OCI-M2 (cell line): Measurements from ENCODE around the gene KCTD7.
"Not testable (repeated sequence)": the region's sequence is repeated elsewhere in the genome, so short reads cannot be mapped to it uniquely, and the experiment has no call there.

ENCODE experiments used
- DNase-seq: peaks from one replicate; lab custom pipeline; 2025; ENCODE audit not compliant: unreplicated experiment; lab: John Stamatoyannopoulos, UW

Gene KCTD7

DNA sequence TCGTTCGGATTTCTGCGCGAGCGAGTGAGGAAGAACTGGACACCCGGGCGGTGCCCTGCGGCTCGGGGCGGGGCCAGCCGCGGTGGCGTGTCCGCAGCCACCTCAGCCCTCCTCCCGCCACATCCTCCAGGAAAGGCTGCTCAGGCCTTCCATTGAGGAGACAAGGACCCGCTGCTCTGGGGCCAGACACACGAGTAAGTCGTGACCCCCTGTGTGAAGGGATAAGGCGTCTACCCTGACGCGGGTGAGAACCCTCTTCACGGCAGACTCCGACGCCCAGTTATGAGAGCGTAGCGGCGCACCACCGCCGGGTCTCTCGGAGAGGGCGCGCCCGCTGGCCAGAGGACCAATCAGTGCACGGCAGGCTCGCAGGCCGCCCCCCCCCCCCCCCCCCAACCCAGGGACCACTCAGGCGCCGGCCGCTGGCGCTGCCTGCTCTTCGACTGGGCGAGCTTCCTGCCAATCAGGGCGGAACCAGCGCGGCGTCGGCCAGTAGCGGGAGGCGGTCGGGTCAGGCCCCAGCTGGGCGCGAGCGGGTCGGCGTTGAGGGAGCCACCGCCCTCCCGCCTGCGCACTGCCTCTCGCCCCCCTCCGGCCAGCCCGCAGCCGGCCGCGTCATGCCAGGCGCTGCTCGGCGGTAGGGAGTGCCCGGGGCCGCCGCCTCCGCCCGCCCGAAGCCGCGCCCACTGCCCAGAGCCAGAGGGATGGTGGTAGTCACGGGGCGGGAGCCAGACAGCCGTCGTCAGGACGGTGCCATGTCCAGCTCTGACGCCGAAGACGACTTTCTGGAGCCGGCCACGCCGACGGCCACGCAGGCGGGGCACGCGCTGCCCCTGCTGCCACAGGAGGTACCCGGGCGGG, at the start of gene KCTD7:
KCTD7 (plus strand) TSS at position 521 of the 861 bp plus-strand sequence; CDS start at position 705, 184 bp downstream.
- peak; percentile 62 for DNase-seq

DNA sequence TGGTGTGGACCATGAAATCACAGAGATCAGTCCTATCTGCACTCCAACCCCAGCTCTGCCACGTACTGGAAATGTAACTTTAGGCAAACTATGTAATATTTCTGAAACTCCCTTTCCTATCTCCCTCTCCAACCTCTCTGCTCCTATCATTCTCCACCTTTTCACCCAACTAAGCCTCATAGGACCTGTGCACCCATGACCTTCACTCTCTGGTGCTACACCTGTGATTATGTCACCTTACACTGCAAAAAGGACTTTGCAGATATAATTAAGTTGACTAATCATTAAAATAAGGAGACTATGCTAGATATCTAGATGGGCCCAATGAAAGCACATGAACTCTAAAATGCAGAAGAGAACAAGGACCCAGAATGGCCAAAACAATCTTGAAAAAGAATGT, 48.3 kb upstream of the KCTD7 start:
- DNase-seq: not testable (repeated sequence)

DNA sequence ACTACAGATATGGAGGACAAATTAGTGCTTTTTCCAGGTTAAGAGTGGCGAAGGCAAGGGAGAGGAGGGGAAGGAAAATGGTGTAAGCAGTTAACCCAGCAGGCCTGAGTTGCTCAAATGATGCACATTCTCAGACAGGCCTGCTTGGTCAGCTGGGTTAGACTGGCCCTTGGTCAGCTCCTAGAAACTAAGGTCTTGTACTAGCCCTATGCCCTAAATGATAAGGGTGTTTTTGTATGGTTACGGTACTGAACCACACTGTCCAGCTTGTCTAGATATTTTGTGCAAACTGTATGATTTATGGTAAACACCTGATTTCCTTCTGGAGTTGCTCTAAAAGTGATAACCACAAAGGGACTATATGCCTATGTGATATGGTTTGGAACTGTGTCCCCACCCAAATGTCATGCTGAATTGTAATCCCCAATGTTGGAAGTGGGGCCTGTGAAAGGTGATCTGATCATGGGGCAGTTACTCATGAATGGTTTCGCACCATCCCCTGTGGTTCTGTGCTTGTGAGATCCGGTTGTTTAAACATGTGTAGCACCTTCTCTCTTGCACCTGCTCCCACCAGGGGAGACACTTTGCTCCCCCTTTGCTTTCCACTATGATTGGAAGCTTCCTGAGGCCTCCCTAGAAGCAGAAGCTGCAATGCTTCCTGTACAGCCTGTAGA, 45.7 kb upstream of the KCTD7 start:
- not testable (repeated sequence) for DNase-seq

DNA sequence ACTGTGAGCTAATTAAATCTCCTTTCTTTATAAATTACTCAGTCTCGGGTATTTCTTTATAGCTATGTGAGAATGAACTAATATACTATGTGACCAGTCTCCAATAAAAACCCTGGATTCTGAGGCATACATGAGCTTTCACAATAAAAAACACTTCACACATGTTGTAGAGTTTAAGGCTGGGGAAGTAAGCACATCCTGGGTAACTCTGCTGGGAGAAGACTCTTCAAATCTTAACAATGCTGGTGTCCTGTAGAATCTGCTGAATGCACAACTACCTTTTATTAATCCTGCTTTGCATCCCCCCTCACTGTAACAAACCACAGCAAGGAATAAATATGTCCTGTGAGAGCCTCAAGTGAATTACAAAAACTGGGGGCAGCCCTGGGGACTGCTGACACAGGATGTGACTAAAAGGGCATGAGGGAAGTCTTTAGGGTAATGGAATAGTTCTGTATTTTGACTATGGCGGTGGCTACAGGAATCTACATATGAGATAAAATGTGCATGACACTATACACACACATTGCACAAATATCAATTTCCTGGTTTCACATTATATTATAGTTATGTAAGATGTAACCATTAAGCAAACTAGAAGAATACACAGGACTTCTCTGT, 45.1 kb upstream of the KCTD7 start:
- no peak for DNase-seq

DNA sequence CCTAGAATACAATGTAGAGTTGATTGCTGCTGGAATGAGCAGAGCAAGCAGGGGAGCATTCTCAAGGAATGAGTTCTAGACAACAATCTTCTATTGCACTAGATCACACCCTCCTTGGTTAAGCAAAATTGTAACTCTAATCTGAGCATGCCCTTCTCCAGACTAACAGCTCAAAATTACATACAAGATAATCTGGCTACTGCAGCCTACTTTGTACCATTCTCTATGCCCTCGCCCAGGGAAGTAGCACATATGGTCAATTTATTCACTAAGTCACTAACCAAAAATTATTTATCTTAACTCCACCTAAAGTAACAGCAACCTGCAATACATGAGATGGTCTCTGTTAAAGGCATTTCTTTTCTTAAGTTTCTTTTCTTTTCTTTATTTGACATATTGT, 42.5 kb upstream of the KCTD7 start:
- no peak for DNase-seq

DNA sequence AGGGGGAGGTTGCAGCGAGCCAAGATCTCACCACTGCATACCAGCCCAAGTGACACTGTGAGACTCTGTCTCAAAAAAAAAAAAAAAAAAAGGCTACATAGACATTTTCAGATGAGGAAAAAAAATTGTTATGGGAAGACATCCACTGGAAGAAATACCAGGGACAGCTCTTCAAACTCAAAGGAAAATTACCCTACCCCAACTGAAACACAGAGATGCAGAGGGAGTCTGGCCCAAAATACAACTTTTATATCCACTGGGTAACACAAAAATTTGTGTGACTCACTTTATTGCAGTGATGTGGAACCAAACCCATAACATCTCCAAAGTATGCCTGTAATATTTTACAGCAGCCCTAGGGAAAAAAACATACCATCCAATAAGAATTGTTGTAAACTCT, 40.5 kb upstream of the KCTD7 start:
- DNase-seq: not testable (repeated sequence)

DNA sequence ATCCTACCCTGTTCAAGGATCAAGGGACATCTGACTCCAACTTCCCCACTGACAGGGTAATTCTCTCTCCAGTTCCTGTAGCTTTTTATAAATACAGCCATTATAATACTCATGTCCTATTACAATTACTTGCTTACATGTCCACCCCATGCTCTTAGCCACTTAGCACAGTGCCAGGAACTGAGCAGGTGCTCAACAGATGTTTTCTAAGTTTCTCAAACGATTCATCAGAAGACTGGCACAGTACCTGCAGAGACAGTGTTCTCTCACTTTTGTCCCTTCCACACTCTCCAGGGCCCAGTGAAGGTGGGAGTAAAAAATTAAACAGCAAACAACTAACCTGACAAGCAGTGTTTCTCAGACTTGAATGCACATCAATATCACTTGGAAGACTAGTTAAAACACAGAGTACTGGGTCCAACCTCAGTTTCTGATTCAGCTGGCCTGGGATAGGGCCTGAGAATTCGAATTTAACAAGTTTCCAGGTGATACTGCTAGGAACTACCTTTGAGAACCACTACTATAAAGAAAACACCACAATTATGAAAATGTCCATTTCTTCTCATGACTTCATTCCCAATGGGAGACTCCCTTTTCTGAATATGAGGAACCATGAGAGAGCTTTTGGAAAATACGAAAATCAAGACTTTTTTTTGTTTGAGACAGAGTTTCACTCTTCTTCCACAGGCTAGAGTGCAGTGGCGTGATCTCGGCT, 39.7 kb upstream of the KCTD7 start:
- not testable (repeated sequence) for DNase-seq

DNA sequence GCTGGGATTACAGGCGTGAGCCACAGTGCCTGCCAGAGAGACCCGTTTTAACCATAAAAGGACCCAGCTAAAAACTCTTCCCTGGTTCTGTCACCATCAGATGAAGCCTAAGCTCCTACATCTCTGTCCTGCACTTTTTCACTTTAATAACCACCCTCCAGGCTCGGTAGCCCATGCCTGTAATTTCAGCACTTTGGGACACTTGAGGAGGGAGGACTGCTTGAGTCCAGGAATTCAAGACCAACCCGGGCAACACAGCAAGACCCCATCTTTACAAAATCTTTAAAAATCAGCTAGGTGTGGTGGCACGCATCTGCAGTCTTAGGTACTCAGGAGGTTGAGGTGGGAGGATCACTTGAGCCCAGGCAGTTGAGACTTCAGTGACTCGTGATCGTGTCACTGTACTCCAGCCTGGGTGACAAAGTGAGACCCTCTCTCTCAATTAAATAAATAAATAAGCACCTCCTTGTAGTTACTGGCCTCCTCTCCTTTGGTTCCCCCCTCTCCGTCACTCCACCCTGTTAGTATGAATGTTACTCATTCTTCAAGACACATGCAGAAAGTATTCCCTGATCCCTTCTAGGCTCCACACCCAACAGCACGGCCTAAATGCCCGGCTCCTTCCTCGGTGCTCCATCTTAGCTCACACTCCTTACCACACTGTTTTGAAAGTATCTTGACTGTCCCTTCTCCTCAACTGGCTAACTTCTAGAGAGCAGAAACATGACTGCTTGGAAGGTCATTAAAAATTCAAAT, 38.2 kb upstream of the KCTD7 start:
- DNase-seq: not testable (repeated sequence)

DNA sequence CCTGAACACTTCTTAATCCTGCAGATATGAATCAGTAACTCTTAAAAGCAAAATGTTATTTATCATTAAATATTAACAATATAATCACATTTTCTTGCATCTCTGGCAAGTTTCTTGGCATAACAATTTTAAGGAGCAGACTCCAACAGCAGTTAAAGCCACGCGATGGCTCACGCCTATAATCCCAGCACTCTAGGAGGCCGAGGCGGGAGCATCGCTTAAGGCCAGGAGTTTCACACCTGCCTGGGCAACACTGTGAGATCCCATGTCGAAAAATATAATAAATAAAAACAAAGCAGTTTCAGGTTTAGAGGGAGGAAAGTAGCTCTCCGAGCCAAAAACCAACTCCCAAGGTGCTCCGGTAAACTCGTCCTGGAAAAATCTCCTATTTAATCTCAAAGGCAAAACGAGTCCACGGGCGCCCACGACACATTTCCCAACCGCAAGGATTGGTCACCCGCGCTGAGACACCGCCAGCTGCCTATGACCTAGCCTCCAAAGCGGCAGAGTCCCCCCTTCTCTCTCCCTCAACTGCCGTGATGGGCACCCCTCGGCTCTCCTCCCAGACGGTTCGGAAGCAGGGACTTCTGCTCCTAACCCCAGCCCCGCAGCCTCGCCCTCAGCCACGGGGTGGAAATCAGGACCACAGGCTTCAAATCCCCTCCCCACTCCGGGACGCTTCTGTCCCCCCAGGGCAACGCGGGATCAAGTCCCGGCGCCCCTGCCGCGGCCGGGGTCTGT, 37.5 kb upstream of the KCTD7 start:
- DNase-seq: not testable (repeated sequence)

DNA sequence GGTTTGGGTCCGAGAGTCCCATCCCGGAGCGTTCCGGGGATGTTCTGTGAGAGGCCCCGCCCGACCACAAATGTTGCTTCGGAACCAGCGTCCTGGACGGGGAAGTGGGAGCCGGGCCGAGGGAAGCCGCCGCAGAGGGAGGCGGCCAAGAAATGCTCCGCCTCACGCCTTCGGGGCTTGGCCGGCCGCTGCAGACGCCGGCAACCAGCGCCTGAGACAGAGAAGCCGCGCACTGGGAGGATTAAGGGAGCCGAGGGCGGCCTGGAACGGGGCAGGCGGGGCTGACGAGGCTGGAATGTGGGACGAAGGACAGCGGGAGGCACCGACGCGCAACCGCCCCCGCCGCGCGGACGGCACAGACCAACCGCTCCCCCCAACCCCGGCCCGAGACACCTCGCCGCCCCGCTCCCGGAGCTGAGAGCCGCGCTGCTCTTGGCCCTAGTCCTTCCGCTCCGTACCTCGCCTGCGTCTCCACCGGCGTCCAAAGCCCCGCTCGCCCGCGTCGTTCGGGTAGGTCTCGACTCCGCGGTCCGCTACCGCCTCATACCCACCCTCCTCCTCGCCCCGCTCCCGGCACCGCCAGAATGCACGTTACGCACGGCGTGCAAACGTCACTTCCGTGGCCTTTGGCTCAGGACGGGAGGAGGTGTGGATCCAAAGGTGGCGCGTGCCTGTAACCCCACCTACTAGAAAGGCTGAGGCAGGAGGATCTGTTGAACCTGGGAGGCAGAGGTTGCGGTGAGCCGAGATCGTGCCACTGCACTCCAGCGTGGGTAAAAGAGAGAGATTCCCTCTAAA, 36.7 kb upstream of the KCTD7 start:
- no peak for DNase-seq

DNA sequence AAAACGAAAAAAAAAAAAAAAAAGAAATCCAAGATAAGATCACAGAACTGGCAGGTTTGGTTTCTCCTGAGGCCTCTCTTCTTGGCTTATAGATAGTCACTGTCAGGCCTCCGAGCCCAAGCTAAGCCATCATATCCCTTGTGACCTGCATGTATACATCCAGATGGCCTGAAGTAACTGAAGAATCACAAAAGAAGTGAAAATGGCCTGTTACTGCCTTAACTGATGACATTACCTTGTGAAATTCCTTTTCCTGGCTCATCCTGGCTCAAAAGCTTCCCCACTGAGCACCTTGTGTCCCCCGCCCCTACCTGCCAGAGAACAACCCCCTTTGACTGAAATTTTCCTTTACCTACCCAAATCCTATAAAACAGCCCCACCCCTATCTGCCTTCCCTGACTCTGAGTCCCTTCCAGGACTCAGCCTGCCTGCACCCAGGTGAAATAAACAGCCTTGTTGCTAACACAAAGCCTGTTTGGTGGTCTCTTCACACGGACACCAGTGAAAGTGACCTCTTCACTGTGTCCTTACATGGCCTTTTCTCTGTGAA, 36.0 kb upstream of the KCTD7 start:
- not testable (repeated sequence) for DNase-seq

DNA sequence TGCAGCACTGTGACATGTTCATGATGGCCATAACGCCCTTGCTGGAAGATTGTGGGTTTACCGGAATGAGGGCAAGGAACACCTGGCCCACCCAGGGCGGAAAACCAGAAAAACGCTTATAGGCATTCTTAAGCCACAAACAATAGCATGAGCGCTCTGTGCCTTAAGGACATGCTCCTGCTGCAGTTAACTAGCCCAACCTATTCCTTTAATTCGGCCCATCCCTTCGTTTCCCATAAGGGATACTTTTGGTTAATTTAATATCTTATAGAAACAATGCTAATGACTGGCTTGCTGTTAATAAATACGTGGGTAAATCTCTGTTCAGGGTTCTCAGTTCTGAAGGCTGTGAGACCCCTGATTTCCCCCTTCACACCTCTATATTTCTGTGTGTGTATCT, 34.6 kb upstream of the KCTD7 start:
- not testable (repeated sequence) for DNase-seq

DNA sequence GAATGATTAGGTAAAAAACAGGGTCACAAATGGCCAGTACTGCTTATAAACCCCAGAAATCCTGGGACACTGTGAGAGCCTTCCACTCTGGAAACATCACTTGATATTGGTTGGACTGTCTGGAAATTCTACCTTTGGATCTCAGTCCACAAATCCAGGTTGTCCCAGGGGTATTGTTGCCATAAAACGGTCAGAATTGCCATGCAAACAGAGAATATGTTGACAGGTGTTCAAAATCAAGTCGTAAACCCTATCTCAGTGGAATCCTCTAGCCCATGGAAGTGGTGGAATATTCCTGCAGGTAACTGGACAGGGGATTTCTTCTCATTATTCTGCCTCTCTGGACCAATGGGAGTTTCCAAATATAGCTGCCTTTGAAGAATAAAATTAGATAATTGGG, 31.2 kb upstream of the KCTD7 start:
- no peak for DNase-seq

DNA sequence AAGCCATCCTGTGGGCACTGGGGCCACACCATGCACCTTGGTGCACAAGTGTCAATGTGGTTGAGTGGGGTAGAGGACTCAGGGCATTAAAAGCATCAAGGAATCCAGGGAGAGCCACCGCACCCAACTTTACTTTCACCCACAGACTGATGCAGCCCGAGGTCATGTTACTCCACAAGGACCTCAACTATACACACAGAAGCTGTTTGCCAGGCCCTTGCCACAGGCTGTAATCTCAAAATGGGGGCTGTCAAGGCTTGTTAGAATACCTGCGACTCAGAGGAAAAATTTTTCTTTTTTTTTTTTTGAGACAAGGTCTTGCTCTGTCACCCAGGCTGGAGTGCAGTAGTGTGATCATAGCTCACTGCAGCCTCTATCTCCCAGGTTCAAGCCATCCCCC, 26.5 kb upstream of the KCTD7 start:
- no peak for DNase-seq

DNA sequence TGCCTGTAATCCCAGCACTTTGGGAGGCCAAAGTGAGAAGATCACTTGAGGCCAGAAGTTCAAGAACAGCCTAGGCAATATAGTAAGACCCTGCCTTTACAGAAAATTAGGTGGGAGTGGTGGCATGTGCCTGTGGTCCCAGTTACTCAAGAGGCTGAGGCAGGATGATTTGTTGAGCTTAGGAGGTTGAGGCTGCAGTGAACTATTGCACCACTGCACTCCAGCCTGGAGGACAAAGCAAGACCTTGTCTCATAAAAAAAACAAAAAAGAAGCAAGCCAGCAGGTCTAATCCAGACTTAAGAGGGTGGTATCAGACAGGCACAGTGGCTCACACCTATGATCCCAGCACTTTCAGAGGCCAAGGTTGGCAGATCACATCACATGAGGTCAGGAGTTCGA, 24.5 kb upstream of the KCTD7 start:
- DNase-seq: no peak

DNA sequence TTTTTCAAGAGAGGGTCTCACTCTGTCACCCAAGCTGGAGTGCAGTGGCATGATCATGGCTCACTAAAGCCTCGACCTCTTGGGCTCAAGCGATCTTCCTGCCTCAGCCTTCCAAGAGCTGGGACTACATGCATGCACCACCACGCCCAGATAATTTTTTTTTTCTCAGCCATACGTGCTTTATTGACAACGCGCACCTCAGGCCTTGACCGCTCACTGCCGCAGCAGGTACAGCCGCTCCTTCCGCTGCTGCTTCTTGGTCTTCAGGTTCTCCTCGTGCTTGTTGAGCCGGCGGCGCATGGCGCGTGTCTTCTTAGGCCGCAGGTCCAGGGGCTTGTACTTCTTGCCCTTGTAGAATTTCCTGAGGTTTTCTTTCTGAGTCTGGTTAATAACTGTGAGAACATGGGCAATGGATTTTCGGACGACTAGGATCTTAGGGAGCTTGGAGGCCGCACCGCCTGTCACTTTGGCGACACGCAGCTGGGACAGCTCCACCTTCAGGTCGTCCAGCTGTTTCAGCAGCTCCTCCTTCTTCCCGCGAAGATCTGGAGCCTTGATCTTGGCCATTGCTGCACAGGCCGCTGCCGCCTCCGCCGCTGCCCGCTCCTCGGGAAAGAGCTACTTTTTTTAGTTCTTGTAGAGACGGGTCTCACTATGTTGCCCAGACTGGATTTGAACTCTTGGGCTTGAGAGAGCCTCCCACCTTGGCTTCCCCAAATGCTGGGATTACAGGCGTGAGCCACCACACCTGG, 22.0 kb upstream of the KCTD7 start:
- not testable (repeated sequence) for DNase-seq

DNA sequence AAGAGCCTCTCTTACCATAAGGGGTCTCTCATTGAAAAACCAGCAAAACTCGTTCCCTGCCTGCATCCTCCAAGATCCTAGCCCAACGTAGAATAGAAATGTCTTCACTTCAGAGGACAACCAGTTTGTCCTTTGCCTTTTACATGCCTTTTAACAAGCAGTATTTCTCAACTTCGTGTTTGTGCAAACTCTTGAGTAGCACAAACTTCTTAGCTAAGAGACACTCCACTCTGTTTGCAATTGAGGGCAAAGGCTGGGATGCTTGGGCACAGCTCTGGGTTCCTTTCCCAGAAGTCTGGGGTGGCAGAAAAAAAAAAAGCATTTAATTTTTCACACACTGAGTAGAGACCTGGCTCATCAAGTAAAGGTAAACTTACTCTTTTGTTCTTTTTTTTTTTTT, 19.5 kb upstream of the KCTD7 start:
- DNase-seq: no peak

DNA sequence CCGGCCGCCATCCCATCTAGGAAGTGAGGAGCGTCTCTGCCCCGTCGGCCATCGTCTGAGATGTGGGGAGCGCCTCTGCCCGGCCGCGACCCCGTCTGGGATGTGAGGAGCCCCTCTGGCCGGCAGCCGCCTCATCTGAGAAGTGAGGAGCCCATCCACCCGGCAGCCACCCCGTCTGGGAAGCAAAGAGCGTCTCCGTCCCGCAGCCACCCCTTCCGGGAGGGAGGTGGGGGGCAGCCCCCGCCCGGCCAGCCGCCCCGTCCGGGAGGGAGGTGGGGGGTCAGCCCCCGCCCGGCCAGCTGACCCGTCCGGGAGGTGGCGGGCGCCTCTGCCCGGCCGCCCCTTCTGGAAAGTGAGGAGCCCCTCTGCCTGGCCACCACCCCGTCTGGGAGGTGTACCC, 14.1 kb upstream of the KCTD7 start:
- not testable (repeated sequence) for DNase-seq
